Right hindlimb (tissue), 1 donor: ENCODE results near the gene LYVE1.
"Not testable (repeated sequence)": the region's sequence is repeated elsewhere in the genome, so short reads cannot be mapped to it uniquely, and the experiment has no call there.

Experiments used
- DNase-seq: peaks from one replicate; pipeline ENCODE4 v3.0.0-alpha.2; 2018

The LYVE1 gene, protein sequence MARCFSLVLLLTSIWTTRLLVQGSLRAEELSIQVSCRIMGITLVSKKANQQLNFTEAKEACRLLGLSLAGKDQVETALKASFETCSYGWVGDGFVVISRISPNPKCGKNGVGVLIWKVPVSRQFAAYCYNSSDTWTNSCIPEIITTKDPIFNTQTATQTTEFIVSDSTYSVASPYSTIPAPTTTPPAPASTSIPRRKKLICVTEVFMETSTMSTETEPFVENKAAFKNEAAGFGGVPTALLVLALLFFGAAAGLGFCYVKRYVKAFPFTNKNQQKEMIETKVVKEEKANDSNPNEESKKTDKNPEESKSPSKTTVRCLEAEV

GRCh38 chr11:10568486-10568941 is at the start of gene LYVE1:
Gene LYVE1 (minus strand): TSS chr11:10568665. CDS start chr11:10568532, 133 bp downstream.
- peak; percentile 33 for DNase-seq

GRCh38 chr11:10617551-10617950 is 49.1 kb upstream of the LYVE1 start:
- DNase-seq = no peak

- DNase-seq = no peak
These were observed 43.8 kb upstream of the LYVE1 start for GRCh38 chr11:10611979-10612862.

DNA sequence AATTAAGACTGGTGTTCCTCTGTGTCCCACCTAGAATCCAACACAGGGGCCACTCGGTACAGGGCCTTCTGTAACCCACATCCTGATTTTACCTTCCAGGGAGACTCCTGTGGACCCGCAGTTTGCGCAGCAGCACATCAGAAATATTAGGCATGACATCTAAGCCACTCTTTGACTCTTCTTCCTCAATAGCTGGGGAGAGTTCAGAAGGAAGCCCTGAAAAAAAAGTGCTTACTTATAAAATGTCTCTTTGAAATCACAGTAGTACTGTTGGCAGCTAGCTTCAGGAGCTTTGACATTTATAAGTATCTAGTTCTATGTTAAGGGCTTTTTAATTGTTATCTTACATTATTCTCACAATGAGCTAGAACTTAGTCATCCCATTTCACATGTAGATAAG is 41.2 kb upstream of the LYVE1 start:
- DNase-seq = no peak

DNA sequence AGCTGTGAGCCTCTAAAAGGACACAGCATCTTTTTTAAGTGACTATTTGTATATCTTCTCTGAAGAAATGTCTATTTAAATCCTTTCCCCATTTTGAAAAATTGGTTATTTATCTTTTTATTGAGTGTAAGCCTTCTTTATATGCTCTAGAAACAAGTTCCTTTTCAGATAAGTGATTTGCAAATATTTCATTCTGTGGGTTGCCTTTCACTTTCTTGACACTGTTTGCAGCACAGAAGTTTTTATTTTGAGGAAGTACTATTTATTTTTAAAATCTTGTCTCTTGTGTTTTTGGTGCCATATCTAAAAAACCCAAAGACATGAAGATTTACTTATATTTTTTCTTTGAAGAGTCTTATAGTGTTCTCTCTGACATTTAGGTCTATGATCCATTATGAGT is 40.1 kb upstream of the LYVE1 start:
- DNase-seq = no peak

- no peak for DNase-seq
These were observed 39.1 kb upstream of the LYVE1 start for GRCh38 chr11:10607462-10608132.

DNA sequence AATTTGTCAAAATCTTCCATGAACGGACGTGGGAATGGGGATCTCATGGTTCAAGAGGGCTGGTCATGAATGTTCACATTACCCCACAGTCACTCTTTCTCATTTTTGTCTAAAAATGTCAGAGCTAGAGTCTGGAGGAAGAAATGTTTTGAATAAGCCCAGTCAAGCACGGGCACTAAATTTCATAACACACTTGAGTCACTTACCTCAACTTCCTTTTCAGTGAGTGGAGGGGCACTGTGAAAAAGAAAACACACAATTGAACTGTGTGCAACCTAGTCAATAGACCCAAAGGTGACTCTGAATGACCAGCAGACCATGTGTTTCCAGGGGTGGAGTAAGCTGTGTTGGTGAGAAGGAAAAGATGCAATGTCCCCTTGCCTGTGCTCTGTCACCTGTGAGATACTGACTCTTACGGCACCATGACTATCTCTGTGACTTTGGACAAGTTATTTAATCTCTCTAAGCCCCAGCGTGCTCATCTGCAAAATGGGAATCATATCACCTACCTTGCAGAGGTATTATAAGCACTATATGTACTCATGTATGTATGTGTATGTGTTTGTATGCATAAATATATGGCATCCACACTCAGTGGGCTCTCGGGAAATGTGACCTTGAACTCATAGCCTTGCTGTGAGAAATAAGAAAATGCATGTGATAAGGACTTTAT is 38.2 kb upstream of the LYVE1 start:
- no peak for DNase-seq

DNA sequence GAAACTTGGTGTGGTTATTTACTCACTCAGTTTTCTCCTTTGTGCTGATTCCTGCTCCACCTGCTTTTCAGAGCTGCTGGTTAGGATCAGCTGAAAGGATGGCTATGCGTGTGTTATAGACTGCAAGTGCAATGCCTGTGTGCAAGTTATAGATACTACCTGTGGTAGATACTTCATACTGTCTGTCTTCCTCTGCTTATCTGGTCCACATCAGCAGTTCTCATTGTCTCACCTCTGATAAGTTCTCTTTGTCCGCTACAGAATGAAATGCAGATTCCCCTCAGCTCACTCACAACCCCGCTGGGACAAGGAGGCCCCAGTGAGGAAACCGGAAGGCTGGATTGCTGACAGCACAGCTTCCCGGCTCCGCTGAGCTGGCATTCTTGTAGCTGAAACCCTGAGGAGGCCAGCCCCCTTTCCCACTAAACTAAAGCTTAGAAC is 37.5 kb upstream of the LYVE1 start:
- DNase-seq = peak; percentile 76

- no peak for DNase-seq
These were observed 36.3 kb upstream of the LYVE1 start for GRCh38 chr11:10604798-10605197.

GRCh38 chr11:10604340-10604748 is 35.9 kb upstream of the LYVE1 start:
- peak; percentile 48 for DNase-seq

- DNase-seq = no peak
These were observed 35.3 kb upstream of the LYVE1 start for GRCh38 chr11:10603721-10604297.

- DNase-seq = no peak
These were observed 34.5 kb upstream of the LYVE1 start for GRCh38 chr11:10602945-10603344.

DNA sequence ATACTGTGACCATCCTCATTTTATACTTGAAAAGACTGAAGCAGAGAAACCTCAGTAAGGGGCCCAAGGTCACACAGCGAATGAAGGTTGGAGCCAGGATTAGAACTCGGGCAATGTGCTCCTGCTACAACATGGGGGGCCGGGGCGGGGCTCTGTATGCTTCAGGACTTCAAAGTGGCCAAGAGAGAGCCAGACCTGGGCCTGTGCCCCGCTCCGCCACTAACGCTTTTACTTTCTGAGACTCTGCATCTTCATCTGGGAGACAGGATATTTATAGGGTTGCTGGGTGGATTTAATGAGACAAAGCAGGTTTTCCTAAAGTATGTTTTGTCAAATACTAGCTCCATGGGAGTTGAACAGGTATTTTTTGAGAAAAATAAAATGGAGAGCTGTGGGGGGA is 33.9 kb upstream of the LYVE1 start:
- no peak for DNase-seq

DNA sequence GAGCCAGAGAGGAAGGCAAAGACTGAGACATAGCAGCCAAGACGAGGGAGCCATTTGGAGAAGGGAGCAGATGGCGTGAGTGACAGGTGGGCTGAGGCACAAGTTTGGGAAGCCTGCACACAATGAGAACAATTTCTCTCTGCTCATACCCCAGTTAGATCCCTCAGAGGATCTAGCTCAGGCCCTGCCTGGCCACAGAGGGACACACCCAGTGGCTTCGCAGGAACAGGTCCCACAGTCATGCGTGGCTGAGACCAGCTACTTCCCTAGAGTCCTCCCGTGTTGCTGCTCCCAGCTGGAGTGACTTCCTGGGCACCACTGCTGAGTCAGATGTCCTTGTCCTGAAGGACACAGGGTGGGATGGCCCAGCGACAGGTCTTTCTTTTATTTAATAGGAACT is 33.4 kb upstream of the LYVE1 start:
- DNase-seq = no peak

DNA sequence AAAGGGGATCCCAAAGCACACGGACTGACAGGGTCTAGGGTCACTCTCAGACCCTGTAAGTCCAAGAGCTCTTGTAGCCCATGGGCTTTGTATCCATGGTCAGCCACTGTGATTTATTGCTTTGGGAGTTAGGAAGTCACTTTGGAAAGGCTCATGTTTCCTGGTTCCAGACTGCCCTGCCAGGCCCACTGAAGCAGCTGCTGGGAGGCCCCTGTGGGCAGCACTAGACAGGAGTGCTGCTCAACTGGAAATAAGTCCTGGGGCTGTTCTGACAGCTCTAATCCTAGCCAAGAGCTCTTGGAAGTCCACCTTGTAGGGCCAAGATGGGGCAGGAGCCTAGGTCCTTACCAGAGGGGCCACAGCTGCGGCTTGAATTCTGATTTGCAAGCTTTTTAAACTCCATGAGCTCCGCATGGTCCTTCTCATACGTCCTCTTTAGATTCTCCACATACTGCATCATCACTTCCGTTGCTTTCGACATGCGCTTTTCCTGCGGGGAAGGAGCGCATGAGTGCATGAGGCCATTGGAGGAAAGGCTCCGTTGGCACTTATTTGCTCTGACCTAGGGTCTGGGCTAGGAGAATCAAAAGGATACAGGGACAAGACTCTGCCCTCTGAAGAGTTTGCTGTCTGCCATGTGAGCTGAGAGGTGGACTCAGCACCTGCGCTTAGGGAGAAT is 32.2 kb upstream of the LYVE1 start:
- DNase-seq = peak; percentile 65

- DNase-seq = no peak
These were observed 31.1 kb upstream of the LYVE1 start for GRCh38 chr11:10599388-10600175.

- DNase-seq = no peak
These were observed 30.4 kb upstream of the LYVE1 start for GRCh38 chr11:10598816-10599215.

DNA sequence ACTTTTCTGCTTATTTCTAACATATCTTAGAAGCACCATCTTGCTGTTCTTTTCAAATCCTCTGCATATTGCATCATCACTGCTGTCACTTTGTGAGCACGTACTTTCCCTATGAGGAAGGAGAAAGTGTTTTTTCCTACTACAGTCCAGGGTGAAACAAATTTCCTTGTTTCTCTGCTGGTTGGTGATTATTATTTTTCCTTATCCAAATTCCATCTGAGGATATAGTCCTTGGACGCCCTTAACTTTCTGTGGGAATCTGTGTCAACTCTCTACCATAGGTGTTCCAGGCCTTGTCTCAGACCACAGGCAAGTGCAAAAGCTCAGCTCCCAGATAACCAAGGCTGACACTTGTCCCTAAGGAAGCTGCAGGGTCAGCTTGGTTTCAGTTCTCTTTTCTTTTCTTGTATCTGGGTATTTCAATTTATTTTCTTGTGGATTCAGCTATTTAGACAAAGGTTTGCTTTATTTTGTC is 29.4 kb upstream of the LYVE1 start:
- no peak for DNase-seq

GRCh38 chr11:10595840-10596239 is 27.4 kb upstream of the LYVE1 start:
- DNase-seq = not testable (repeated sequence)

GRCh38 chr11:10594407-10594806 is 25.9 kb upstream of the LYVE1 start:
- DNase-seq = no peak

GRCh38 chr11:10592331-10592730 is 23.9 kb upstream of the LYVE1 start:
- DNase-seq = no peak
